Activated CD4-positive, alpha-beta T cell treated with anti-CD3 and anti-CD28 coated beads, Interleukin-2, amount 10 ng/mL, durations not matched to agents 24 days and 14 days (primary cell): ENCODE results near the gene ENG. TPM values are rescaled to one million over a fixed set of nuclear protein-coding genes. Genes with fewer than 3 reads are reported as not detected.
"Not testable (repeated sequence)": the region's sequence is repeated elsewhere in the genome, so short reads cannot be mapped to it uniquely, and the experiment has no call there.

Source experiments
- DNase-seq: peaks from one replicate; pipeline ENCODE4 v3.0.0; 2022
- H3K27ac Mint-ChIP-seq: one replicate; pipeline ENCODE4 v1.8.0; 2022; ENCODE audit warnings: mild to moderate bottlenecking, mixed read lengths
- H3K27me3 Mint-ChIP-seq: one replicate; pipeline ENCODE4 v1.8.0; 2022; ENCODE audit warnings: mixed read lengths
- H3K36me3 Mint-ChIP-seq: one replicate; pipeline ENCODE4 v1.8.0; 2022; ENCODE audit warnings: low read depth, mild to moderate bottlenecking, mixed read lengths
- H3K4me1 Mint-ChIP-seq: one replicate; pipeline ENCODE4 v1.8.0; 2021; ENCODE audit warnings: mixed read lengths
- H3K4me3 Mint-ChIP-seq: one replicate; pipeline ENCODE4 v1.8.0; 2022; ENCODE audit warnings: mild to moderate bottlenecking, moderate library complexity, mixed read lengths
- H3K9me3 Mint-ChIP-seq: one replicate; pipeline ENCODE4 v1.8.0; 2021; ENCODE audit warnings: mixed read lengths
- intact Hi-C: fragments of 100-400 bp; cut with micrococcal nuclease; formaldehyde crosslinking; loops from one replicate; pipeline ENCODE4 v1.15.1; 2023
- total RNA-seq: library from RNA; stranded (reverse); gene quantifications from 2 replicates; pipeline ENCODE4 v1.2.3, GENCODE V29; 2022

ENG gene
- total RNA-seq, 1 donor from 2014 or later, result 29.9 TPM

DNA sequence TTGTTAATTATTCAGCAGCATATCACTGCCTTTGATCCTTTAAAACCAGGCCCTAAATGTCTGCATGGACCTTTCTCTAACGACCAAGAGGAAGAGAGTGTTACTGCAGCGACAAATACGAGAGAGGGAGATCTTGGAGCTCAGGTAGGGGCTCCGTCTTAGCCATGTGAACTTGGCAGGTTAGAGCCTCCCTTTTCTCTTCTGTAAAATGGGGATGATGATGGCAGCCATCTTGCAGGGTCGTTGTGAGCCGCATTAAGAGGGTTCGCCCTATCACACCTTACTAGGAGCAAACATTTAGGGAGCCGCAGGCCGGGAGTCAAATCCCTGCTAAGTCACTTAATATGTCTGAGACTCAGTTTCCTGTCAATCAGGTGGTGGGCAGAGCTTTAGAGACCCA, 1.6 kb downstream of the ENG start:
- no peaks in the 10 kb centered on the region for H3K27me3 Mint-ChIP-seq
- no peak for DNase-seq
- intact Hi-C loops, result no loop called here
- peak overlapping the region; percentile 93 for H3K4me3 Mint-ChIP-seq
- peaks cover 33% of the 10 kb centered on the region for H3K36me3 Mint-ChIP-seq
- no peak overlapping the region for H3K27ac Mint-ChIP-seq
- H3K9me3 Mint-ChIP-seq, result peaks cover 16% of the 10 kb centered on the region
- H3K4me1 Mint-ChIP-seq, result peaks cover 22% of the 10 kb centered on the region

DNA sequence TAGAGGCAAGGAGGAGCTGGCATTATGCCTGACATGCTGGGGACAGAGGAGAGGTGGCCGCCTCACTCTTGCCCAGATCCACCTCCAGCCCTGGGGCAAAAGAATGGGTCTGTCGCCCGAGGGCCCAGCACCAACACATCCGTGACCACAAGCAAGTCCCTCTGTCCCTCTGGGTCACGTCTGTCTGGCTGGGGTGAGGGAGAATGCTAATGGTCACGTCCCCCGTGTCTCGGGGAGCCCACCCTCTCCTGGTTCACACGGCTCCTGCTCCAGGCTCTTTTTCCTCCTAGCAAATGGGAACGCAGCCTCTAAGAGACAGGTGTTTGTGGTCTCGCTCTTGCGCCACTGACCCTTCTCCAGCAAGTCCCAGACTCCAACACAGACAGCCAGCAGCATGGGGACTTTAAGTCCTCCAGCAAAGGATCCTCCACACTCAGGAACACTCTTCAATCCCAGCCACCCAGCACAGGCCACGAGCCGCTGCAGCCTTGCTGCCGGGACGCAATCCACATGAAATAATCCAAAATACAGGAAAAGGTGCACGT, 4.1 kb downstream of the ENG start:
- peaks cover 18% of the 10 kb centered on the region for H3K4me1 Mint-ChIP-seq
- no peaks in the 10 kb centered on the region for H3K27me3 Mint-ChIP-seq
- H3K27ac Mint-ChIP-seq, result no peak overlapping the region
- no peak for DNase-seq
- peaks cover 16% of the 10 kb centered on the region for H3K9me3 Mint-ChIP-seq
- no peak overlapping the region for H3K4me3 Mint-ChIP-seq
- intact Hi-C loops, result no loop called here
- H3K36me3 Mint-ChIP-seq, result peaks cover 34% of the 10 kb centered on the region

DNA sequence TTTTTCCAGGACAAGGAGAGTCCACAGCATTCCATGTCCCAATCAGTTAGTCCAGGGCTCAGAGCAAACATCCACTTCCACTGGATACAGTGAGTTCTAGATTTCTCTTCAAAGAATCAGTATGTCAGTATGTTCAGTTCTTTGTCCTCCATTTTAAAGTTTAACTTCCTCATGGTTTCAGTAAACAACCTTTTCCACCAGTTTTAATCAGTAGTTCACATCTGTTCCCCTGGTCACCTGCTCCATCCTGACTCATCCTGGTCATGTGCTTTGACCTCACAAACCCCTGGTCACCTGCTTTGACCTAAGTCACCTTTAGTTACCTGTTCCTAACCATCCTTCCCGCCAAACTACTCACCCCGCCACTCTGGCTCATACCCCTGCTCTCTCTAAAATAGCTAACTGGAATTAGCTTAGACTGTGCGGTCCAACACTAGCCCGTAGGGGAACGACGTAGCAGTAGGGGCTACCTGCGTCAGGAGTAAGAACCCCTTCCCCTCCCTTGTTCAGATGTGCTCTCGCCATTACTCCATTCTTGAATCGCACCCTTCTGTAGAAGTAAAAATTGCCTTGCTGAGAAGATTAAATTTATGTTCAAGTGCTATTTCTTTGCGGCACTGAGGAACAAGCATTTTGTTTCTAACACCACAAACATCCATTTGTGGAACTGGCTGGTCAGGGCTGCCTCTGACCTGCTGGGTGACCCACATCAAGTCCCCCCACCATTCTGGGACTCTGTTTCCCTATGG, 5.5 kb downstream of the ENG start:
- no peaks in the 10 kb centered on the region for H3K27me3 Mint-ChIP-seq
- peaks cover 34% of the 10 kb centered on the region for H3K36me3 Mint-ChIP-seq
- no peak for DNase-seq
- H3K4me1 Mint-ChIP-seq, result peaks cover 17% of the 10 kb centered on the region
- H3K27ac Mint-ChIP-seq, result no peak overlapping the region
- intact Hi-C loops, result no loop called here
- H3K4me3 Mint-ChIP-seq, result no peak overlapping the region
- peaks cover 16% of the 10 kb centered on the region for H3K9me3 Mint-ChIP-seq

GRCh38 chr9:127847833-127848755, 6.4 kb downstream of the ENG start:
- no peak for DNase-seq
- H3K27ac Mint-ChIP-seq, result no peak overlapping the region
- intact Hi-C loops, result no loop called here
- H3K4me3 Mint-ChIP-seq, result no peak overlapping the region
- H3K27me3 Mint-ChIP-seq, result no peaks in the 10 kb centered on the region
- H3K9me3 Mint-ChIP-seq, result peaks cover 16% of the 10 kb centered on the region
- peaks cover 34% of the 10 kb centered on the region for H3K36me3 Mint-ChIP-seq
- peaks cover 14% of the 10 kb centered on the region for H3K4me1 Mint-ChIP-seq

DNA sequence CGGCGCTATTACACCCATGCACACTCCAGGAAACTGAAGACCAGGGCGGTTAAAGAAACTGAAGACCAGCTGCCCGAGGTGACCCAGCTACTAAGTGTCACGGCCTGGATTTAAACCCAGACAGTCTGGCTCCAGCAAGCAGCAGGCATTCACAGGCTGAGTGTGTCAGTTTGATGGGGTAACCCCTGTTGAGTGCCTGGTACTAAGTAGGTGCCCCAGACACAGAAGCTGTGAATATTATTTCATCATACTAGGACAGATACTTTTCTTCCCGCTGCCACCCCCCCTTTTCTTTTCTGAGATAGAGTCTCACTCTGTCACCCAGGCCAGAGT, 7.3 kb downstream of the ENG start:
- Mint-ChIP-seq H3K4me1 (peaks cover 5% of the 10 kb centered on the region), H3K4me3 (no peak overlapping the region), H3K27ac (no peak overlapping the region), H3K27me3 (no peaks in the 10 kb centered on the region), H3K36me3 (peaks cover 28% of the 10 kb centered on the region), H3K9me3 (peaks cover 16% of the 10 kb centered on the region)
- DNase-seq, result no peak
- intact Hi-C loops, result no loop called here

DNA sequence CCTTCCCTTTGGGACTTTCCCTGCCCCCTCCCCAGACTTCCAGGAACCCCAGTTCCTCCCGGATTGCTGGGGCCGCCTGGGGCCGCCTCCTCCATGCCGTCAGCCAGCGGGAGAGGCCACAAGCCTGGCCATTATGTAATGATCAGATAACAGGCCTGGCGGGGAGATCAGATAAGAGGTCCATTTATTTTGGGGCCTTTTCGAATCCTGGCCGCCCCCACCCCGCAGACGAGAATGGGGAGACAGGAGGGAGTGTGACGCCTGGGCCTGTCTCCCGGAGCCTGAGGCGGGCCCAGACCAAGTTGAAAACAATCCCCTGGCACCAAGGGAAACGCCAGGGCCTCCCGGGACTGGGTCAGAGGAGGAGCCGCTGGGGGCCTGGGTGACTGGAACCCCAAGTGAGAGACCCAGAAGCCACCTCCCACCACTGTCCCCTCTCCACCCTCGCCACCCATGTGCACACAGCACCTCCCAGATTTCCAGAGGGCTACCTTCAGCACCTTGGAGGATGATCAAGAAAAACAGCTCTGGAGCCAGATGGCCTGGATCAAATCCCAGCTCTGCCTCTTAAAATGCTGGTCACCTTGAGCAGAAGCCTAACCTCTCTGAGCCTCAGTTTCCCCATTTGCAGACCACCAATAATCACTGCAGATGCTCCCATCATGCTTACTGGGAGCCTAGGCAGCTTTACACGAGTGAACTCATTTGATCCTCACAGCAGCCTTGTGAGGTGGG, 7.8 kb downstream of the ENG start:
- H3K4me1 Mint-ChIP-seq, result peaks cover under 1% of the 10 kb centered on the region
- peaks cover 16% of the 10 kb centered on the region for H3K9me3 Mint-ChIP-seq
- peaks cover 25% of the 10 kb centered on the region for H3K36me3 Mint-ChIP-seq
- intact Hi-C loops, result no loop called here
- no peak overlapping the region for H3K4me3 Mint-ChIP-seq
- H3K27me3 Mint-ChIP-seq, result no peaks in the 10 kb centered on the region
- no peak for DNase-seq
- no peak overlapping the region for H3K27ac Mint-ChIP-seq

DNA sequence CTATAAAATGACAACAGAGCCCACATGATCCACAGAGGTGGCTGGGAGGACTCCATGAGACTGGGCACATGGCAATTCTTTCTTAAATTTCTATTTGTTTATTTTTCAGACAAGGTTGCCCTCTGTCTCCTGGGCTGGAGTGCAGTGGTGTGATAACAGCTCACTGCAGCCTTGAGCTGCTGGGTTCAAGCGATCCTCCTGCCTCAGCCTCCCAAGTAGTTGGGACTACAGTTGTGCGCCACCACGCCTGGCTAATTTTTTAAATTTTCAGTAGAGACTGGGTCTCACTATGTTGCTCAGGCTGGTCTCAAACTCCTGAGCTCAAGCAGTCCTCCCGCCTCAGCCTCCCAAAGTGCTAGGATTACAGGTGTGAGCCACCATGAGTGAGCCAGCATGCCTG, 8.8 kb downstream of the ENG start:
- H3K27me3 Mint-ChIP-seq, H3K4me1 Mint-ChIP-seq, H3K27ac Mint-ChIP-seq, H3K4me3 Mint-ChIP-seq, DNase-seq, intact Hi-C loops: not testable (repeated sequence)
- H3K36me3 Mint-ChIP-seq, result peaks cover 20% of the 10 kb centered on the region
- peaks cover 15% of the 10 kb centered on the region for H3K9me3 Mint-ChIP-seq

DNA sequence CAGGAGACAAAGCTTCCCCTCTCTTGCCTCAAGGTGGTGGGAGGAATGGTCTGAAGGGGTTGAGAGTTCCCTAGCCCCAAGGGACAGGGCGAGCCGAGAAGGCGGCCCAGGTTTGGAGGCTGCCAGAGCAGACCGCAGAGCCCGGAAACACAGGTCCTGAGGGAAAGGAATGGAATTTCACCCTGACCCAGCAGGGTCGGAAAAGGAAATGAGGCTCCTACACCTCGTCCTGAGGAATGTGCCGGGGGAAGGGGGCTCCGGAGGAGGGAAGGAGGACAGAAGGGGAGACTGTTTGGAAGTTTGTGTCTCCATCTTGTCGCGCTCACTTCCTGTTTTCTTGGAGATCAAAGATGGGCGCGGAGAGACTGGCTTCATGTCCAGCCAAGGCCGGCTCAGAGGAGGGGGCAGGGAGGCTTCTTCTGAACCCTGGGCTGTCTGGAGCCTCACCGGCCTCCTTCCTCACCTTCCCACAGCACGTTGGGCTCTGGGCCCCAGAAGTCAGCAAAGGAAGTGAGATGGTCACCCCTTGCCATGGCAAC, 9.6 kb downstream of the ENG start:
- intact Hi-C loops, result no loop called here
- Mint-ChIP-seq H3K4me3 (no peak overlapping the region), H3K36me3 (peaks cover 15% of the 10 kb centered on the region), H3K27me3 (no peaks in the 10 kb centered on the region), H3K9me3 (peaks cover 12% of the 10 kb centered on the region), H3K4me1 (no peaks in the 10 kb centered on the region), H3K27ac (no peak overlapping the region)
- DNase-seq, result no peak

DNA sequence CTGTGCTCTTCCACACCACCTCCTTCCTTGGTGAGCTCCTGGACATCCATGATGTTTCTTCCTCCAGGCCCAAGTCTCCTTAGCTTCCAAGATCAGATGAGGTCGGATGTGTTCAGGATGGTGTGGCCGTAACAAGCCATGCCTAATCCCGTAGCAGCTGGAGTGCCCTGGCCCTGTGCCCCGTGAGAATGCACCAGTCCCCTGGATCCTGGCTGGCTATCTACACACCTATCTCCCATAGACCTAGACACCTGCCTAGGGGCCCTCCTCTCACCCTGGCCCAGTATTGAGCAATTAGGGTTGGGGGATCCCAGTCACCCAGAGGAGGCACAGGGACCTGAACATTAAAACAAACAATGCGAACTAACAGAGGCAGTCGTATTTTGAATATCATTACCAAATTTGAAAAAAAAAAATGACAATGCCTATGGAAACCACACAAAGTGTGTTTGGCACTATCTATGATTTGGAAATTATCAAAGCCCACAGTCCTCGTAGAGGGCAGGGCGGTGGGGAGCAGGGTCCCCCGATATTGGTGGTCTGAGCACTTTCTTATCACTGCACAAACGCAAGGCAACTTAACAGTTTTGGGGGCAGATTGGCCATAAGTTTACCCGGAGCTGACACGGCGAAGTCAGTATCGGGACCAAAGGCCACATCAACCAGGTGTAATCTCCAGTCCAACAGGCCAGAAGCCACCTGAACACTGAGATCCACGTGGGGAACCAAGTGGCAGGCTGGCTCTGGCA, 13.2 kb downstream of the ENG start:
- no peak for DNase-seq
- no peak overlapping the region for H3K4me3 Mint-ChIP-seq
- no peaks in the 10 kb centered on the region for H3K27me3 Mint-ChIP-seq
- no peaks in the 10 kb centered on the region for H3K4me1 Mint-ChIP-seq
- no peak overlapping the region for H3K27ac Mint-ChIP-seq
- intact Hi-C loops, result no loop called here
- H3K9me3 Mint-ChIP-seq, result no peaks in the 10 kb centered on the region
- no peaks in the 10 kb centered on the region for H3K36me3 Mint-ChIP-seq

- Mint-ChIP-seq H3K4me1 (peaks cover 2% of the 10 kb centered on the region), H3K9me3 (no peaks in the 10 kb centered on the region), H3K4me3 (no peak overlapping the region), H3K27me3 (no peaks in the 10 kb centered on the region), H3K27ac (no peak overlapping the region), H3K36me3 (peaks cover 2% of the 10 kb centered on the region)
- intact Hi-C loops, result no loop called here
- no peak for DNase-seq
These were observed 15.9 kb downstream of the ENG start for GRCh38 chr9:127838375-127839078.

DNA sequence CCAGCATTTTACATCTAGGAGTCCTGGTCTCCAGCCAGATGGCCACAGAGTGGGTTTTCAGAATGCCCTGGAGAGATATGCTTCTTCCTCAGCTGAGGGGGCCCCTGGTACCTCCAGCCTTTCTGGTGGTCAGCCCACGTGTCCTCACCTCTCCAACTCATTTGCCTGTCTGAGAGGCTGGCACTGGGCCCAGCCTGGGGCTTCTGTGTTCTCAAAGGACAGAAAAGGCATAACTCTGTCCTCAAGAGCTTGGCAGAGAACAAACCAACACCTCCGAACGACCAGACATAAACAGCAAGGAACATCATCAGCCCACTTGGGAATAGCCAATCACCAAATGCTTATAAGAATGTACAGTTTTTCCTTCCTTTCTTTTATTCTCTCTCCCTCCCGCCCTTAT, 17.1 kb downstream of the ENG start:
- Mint-ChIP-seq H3K27ac (no peak overlapping the region), H3K27me3 (no peaks in the 10 kb centered on the region), H3K4me3 (no peak overlapping the region), H3K36me3 (peaks cover 3% of the 10 kb centered on the region), H3K9me3 (no peaks in the 10 kb centered on the region), H3K4me1 (peaks cover 6% of the 10 kb centered on the region)
- no peak for DNase-seq
- intact Hi-C loops, result no loop called here

GRCh38 chr9:127836561-127836960, 17.9 kb downstream of the ENG start:
- not testable (repeated sequence) for H3K4me3 Mint-ChIP-seq, H3K27ac Mint-ChIP-seq, DNase-seq

More at GRCh38 chr9:127836561-127836960, 17.9 kb downstream of the ENG start:
- H3K27me3 Mint-ChIP-seq, H3K9me3 Mint-ChIP-seq, intact Hi-C loops, H3K36me3 Mint-ChIP-seq, H3K4me1 Mint-ChIP-seq: not testable (repeated sequence)
